CD4-positive, alpha-beta memory T cell (primary cell): Measurements from ENCODE around the gene KCNJ9. TPM values are rescaled to one million over a fixed set of nuclear protein-coding genes. Genes with fewer than 3 reads are reported as not detected.
"Not testable (repeated sequence)": the region's sequence is repeated elsewhere in the genome, so short reads cannot be mapped to it uniquely, and the experiment has no call there.

Source experiments
- CTCF ChIA-PET: fragments of 350-600 bp; sonication (Branson Sonifier 250); formaldehyde crosslinking; loops from one replicate; lab custom pipeline; 2021; ENCODE audit warnings: inconsistent platforms; ENCODE audit not compliant: partially characterized antibody; lab: Charles Lee
- POLR2A ChIA-PET: fragments of 350-600 bp; sonication (Branson Sonifier 250); formaldehyde crosslinking; loops from one replicate; lab custom pipeline; 2021; ENCODE audit not compliant: partially characterized antibody; lab: Charles Lee
- DNase-seq, 5 donors: peaks; one replicate each; pipeline versions ENCODE4 v3.0.0 to v3.0.0-alpha.2; 2020 to 2022; ENCODE audit warnings: mixed read lengths in 1 of 5
- H3K27ac ChIP-seq: one replicate; pipeline ENCODE4 v1.7.0; 2013; ENCODE audit warnings: low read depth, low read length
- H3K27me3 ChIP-seq: 2 replicates; pipeline ENCODE4 v1.7.0; 2013; ENCODE audit warnings: mild to moderate bottlenecking, low read length, moderate library complexity; ENCODE audit not compliant: insufficient read depth
- H3K36me3 ChIP-seq: 2 replicates; pipeline ENCODE4 v1.7.0; 2013; ENCODE audit warnings: mild to moderate bottlenecking, low read length, moderate library complexity; ENCODE audit not compliant: insufficient read depth
- H3K4me1 ChIP-seq: 2 replicates; pipeline ENCODE4 v1.7.0; 2013; ENCODE audit warnings: mild to moderate bottlenecking, low read length, moderate library complexity; ENCODE audit not compliant: insufficient read depth
- H3K4me3 ChIP-seq, 2 donors: one replicate each; pipeline ENCODE4 v1.7.0; 2013; ENCODE audit warnings: low read length in 2 of 2, mild to moderate bottlenecking in 1 of 2
- H3K9me3 ChIP-seq, 2 donors: one replicate each; pipeline ENCODE4 v1.7.0; 2013; ENCODE audit warnings: low read length in 2 of 2, control low read depth in 1 of 2; ENCODE audit not compliant: control insufficient read depth in 1 of 2
- H3K27ac Mint-ChIP-seq, 7 donors: one replicate each; pipeline ENCODE4 v1.8.0; 2020 to 2021; ENCODE audit warnings: mixed read lengths in 7 of 7, mild to moderate bottlenecking in 6 of 7, inconsistent platforms in 3 of 7, moderate library complexity in 3 of 7
- H3K27me3 Mint-ChIP-seq, 2 donors: one replicate each; pipeline ENCODE4 v1.8.0; 2020 to 2021; ENCODE audit warnings: mixed read lengths in 2 of 2
- H3K36me3 Mint-ChIP-seq, 2 donors: one replicate each; pipeline ENCODE4 v1.8.0; 2020 to 2021; ENCODE audit warnings: mixed read lengths in 2 of 2, inconsistent platforms in 1 of 2, mild to moderate bottlenecking in 1 of 2
- H3K4me1 Mint-ChIP-seq, 4 donors: one replicate each; pipeline ENCODE4 v1.8.0; 2020 to 2021; ENCODE audit warnings: mixed read lengths in 4 of 4, mild to moderate bottlenecking in 1 of 4
- H3K4me3 Mint-ChIP-seq, 8 donors: one replicate each; pipeline ENCODE4 v1.8.0; 2020 to 2021; ENCODE audit warnings: mixed read lengths in 8 of 8, mild to moderate bottlenecking in 7 of 8, moderate library complexity in 6 of 8, inconsistent platforms in 3 of 8
- H3K9me3 Mint-ChIP-seq, 8 donors: one replicate each; pipeline ENCODE4 v1.8.0; 2020 to 2021; ENCODE audit warnings: mixed read lengths in 8 of 8, mild to moderate bottlenecking in 5 of 8, inconsistent platforms in 3 of 8, moderate library complexity in 1 of 8
- intact Hi-C: fragments of 100-400 bp; cut with micrococcal nuclease; formaldehyde crosslinking; loops from one replicate; pipeline ENCODE4 v1.15.1; 2023
- polyA plus RNA-seq, 2 donors: library from polyadenylated mRNA; unstranded; fragments of 300-500 nt; fragmentation: Illumina TruSeq; gene quantifications; one replicate each; pipeline ENCODE4 v1.2.3, GENCODE V29; 2021
- total RNA-seq, 2 experiments: library from RNA; stranded (reverse); gene quantifications; one replicate each; pipeline ENCODE4 v1.2.3, GENCODE V29; 2021

The KCNJ9 gene
- total and polyA plus RNA-seq, 4 experiments from 2014 or later: not detected

DNA sequence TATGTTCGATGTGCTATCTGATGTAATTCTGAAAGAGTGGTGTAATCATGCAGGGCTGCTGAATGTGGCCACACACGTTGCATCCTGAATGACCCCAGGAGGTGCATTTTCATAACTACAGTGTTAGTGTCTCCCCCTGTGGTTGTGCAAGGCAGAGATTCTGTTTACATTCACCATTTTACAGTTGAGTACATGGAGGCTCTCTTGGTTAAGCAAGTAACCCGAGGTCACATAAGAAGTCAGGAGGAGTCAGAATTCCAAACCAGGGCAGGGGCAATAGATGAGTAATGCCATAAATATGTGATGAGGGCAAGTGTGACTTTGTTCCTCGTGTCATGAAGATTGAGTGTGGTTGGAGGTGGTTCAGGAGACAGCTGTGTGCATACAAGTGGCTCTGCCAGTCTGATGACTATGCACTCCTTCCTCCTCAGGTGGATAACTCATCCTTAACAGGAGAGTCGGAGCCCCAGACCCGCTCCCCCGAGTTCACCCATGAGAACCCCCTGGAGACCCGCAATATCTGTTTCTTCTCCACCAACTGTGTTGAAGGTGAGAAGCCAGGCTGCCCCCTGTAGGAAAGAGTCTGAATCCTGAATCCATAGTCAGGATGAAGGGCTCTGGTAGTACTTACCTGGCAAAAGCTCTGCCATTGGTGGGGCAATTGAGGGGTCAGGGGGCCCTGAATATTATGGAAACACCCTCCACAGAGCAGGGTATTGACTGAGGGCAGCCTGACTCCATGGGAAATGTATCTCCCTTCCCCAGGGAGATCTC lies 43.6 kb downstream of the KCNJ9 start:
- no peaks in the 10 kb centered on the region for H3K9me3 Mint-ChIP-seq
- Histone ChIP-seq H3K27ac (no peak overlapping the region), H3K27me3 (no peaks in the 10 kb centered on the region), H3K4me3 (no peak overlapping the region), H3K4me1 (no peaks in the 10 kb centered on the region), H3K36me3 (no peaks in the 10 kb centered on the region), H3K9me3 (no peaks in the 10 kb centered on the region)
- no peak overlapping the region for H3K4me3 Mint-ChIP-seq
- H3K27me3 Mint-ChIP-seq: peaks cover 3 to 6% of the 10 kb centered on the region in 2 donors
- ChIA-PET POLR2A (no interaction called here), CTCF (no interaction called here)
- H3K36me3 Mint-ChIP-seq: no peaks in the 10 kb centered on the region
- no peak overlapping the region for H3K27ac Mint-ChIP-seq
- DNase-seq: no peak
- intact Hi-C loops: no loop called here
- no peaks in the 10 kb centered on the region for H3K4me1 Mint-ChIP-seq

GRCh38 chr1:160125746-160126145 lies 44.4 kb downstream of the KCNJ9 start:
- H3K27ac Mint-ChIP-seq: no peak overlapping the region
- no peak for DNase-seq
- peaks cover 6 to 7% of the 10 kb centered on the region in 2 donors for H3K27me3 Mint-ChIP-seq
- H3K9me3 Mint-ChIP-seq: no peaks in the 10 kb centered on the region
- Histone ChIP-seq H3K27me3 (no peaks in the 10 kb centered on the region), H3K4me3 (no peak overlapping the region), H3K27ac (no peak overlapping the region), H3K9me3 (no peaks in the 10 kb centered on the region), H3K4me1 (no peaks in the 10 kb centered on the region), H3K36me3 (no peaks in the 10 kb centered on the region)
- no peaks in the 10 kb centered on the region for H3K4me1 Mint-ChIP-seq
- ChIA-PET CTCF (no interaction called here), POLR2A (no interaction called here)
- intact Hi-C loops: no loop called here
- peak overlapping the region in 1 of 8 donors; percentile 27 for H3K4me3 Mint-ChIP-seq
- H3K36me3 Mint-ChIP-seq: no peaks in the 10 kb centered on the region

GRCh38 chr1:160126342-160126741 lies 45.0 kb downstream of the KCNJ9 start:
- H3K9me3 ChIP-seq, DNase-seq, H3K9me3 Mint-ChIP-seq, H3K27ac ChIP-seq, H3K4me3 ChIP-seq, CTCF ChIA-PET, H3K27me3 ChIP-seq, H3K36me3 ChIP-seq, H3K4me1 ChIP-seq, H3K36me3 Mint-ChIP-seq, H3K4me1 Mint-ChIP-seq, POLR2A ChIA-PET, H3K27ac Mint-ChIP-seq, H3K27me3 Mint-ChIP-seq, intact Hi-C loops, H3K4me3 Mint-ChIP-seq: not testable (repeated sequence)

DNA sequence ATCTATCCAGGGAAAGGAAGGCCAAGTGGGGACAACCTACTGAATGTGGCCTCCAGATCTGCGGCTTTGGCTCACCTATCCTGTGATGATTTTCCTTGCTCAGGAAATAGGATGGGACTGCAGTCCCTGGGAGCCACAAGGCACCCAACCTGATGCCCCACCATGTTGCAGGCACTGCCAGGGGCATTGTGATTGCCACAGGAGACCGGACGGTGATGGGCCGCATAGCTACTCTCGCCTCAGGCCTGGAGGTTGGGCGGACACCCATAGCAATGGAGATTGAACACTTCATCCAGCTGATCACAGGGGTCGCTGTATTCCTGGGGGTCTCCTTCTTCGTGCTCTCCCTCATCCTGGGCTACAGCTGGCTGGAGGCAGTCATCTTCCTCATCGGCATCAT lies 46.0 kb downstream of the KCNJ9 start:
- Mint-ChIP-seq H3K9me3 (no peaks in the 10 kb centered on the region), H3K4me3 (no peak overlapping the region), H3K27ac (no peak overlapping the region), H3K27me3 (peaks cover 8 to 14% of the 10 kb centered on the region in 2 donors), H3K36me3 (no peaks in the 10 kb centered on the region), H3K4me1 (no peaks in the 10 kb centered on the region)
- Histone ChIP-seq H3K4me1 (no peaks in the 10 kb centered on the region), H3K27ac (no peak overlapping the region), H3K4me3 (no peak overlapping the region), H3K36me3 (no peaks in the 10 kb centered on the region), H3K27me3 (no peaks in the 10 kb centered on the region), H3K9me3 (no peaks in the 10 kb centered on the region)
- POLR2A ChIA-PET: no interaction called here
- intact Hi-C loops: no loop called here
- no peak for DNase-seq
- CTCF ChIA-PET: interaction anchor here (1.4 kb wide), 1 partner anchor 26 kb away, joined by 3 read pairs; no protein-coding TSS in a partner anchor

DNA sequence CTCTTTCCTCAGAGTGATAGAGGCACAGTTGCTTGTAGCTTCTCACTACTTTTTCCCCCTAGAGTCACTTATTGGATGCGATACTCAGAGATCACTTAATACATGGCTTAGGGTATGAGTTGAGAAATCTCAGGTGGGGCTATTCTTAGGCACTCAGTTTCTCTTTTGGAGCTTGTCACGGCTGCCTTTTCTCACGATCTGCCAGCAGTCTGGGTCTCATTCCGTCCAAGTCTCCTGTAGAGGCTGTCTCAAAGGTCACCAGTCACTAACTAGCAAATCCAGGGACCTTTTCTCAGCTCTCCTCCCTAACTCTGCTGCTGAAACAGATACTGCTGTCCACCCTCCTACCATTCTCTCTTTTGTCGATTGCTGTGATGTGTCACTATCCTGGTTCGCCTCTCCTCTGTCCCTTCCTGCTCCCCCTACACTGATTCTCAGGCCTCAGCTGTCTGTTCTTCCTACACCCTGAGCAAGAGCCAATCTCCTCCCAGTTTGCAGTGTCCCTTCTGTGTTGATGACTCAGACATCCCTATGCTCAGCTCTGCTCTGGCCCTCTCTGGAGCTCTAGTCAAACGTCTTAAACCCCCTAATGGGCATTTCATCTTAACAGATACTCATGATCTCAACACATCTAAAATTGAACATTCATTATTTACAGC lies 46.7 kb downstream of the KCNJ9 start:
- DNase-seq: no peak
- H3K4me3 Mint-ChIP-seq: no peak overlapping the region
- Histone ChIP-seq H3K4me1 (no peaks in the 10 kb centered on the region), H3K9me3 (no peaks in the 10 kb centered on the region), H3K36me3 (no peaks in the 10 kb centered on the region), H3K27me3 (no peaks in the 10 kb centered on the region), H3K4me3 (no peak overlapping the region), H3K27ac (no peak overlapping the region)
- H3K9me3 Mint-ChIP-seq: no peaks in the 10 kb centered on the region
- CTCF ChIA-PET: interaction anchor here (1.4 kb wide), 1 partner anchor 27 kb away, joined by 3 read pairs; no protein-coding TSS in a partner anchor
- H3K36me3 Mint-ChIP-seq: no peaks in the 10 kb centered on the region
- intact Hi-C loops: no loop called here
- H3K27me3 Mint-ChIP-seq: peaks cover 8 to 16% of the 10 kb centered on the region in 2 donors
- POLR2A ChIA-PET: no interaction called here
- no peak overlapping the region for H3K27ac Mint-ChIP-seq
- H3K4me1 Mint-ChIP-seq: no peaks in the 10 kb centered on the region

GRCh38 chr1:160128636-160129035 lies 47.3 kb downstream of the KCNJ9 start:
- H3K27ac ChIP-seq: no peak overlapping the region
- CTCF ChIA-PET: interaction anchor here (1.4 kb wide), 1 partner anchor 28 kb away, joined by 3 read pairs; no protein-coding TSS in a partner anchor
- H3K4me1 ChIP-seq: no peaks in the 10 kb centered on the region
- H3K9me3 ChIP-seq: no peaks in the 10 kb centered on the region
- POLR2A ChIA-PET: no interaction called here
- Mint-ChIP-seq H3K36me3 (no peaks in the 10 kb centered on the region), H3K4me1 (no peaks in the 10 kb centered on the region), H3K27me3 (peaks cover 8 to 16% of the 10 kb centered on the region in 2 donors), H3K27ac (no peak overlapping the region), H3K9me3 (no peaks in the 10 kb centered on the region), H3K4me3 (no peak overlapping the region)
- intact Hi-C loops: no loop called here
- no peaks in the 10 kb centered on the region for H3K27me3 ChIP-seq
- no peaks in the 10 kb centered on the region for H3K36me3 ChIP-seq
- no peak for DNase-seq
- H3K4me3 ChIP-seq: no peak overlapping the region

DNA sequence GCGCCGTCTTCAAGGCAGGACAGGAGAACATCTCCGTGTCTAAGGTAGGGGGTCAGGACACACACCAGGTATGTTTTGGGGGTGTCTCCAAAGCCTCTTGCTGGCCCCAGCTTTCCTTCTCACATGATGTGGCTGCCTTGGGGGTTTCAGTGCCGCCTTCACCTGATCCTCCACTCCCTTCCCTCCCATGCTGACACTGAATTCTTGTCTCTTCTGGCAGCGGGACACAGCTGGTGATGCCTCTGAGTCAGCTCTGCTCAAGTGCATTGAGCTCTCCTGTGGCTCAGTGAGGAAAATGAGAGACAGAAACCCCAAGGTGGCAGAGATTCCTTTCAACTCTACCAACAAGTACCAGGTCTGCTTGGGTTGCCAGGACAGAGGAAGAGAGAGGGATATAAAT lies 47.7 kb downstream of the KCNJ9 start:
- Mint-ChIP-seq H3K36me3 (no peaks in the 10 kb centered on the region), H3K9me3 (no peaks in the 10 kb centered on the region), H3K27ac (no peak overlapping the region), H3K4me1 (no peaks in the 10 kb centered on the region), H3K27me3 (peaks cover 8 to 16% of the 10 kb centered on the region in 2 donors), H3K4me3 (no peak overlapping the region)
- Histone ChIP-seq H3K27me3 (no peaks in the 10 kb centered on the region), H3K4me1 (no peaks in the 10 kb centered on the region), H3K27ac (no peak overlapping the region), H3K36me3 (no peaks in the 10 kb centered on the region), H3K9me3 (no peaks in the 10 kb centered on the region), H3K4me3 (no peak overlapping the region)
- intact Hi-C loops: no loop called here
- ChIA-PET CTCF (no interaction called here), POLR2A (no interaction called here)
- no peak for DNase-seq
